SK-N-SH treated with all-trans-retinoic acid at 6 μM for 48 hours (cell line): ENCODE data around the gene DNHD1.
"Not testable (repeated sequence)": the region's sequence is repeated elsewhere in the genome, so short reads cannot be mapped to it uniquely, and the experiment has no call there.

Experiments
- ATAC-seq: fragments of 200-7000 bp; cut with Tn5 transposase; 3 replicates; pipeline ENCODE4 v1.9.1; 2020; ENCODE audit warnings: mild to moderate bottlenecking, moderate library complexity
- ARNTL ChIP-seq: fragments of 450-650 bp; formaldehyde crosslinking; IDR thresholded peaks from 2 replicates; pipeline ENCODE4 v1.5.0; 2020; ENCODE audit warnings: low read depth, mild to moderate bottlenecking, moderate library complexity, borderline replicate concordance
- BACH2 ChIP-seq: fragments of 250-450 bp; sonication (Bioruptor Pico); IDR thresholded peaks from 2 replicates; pipeline ENCODE4 v1.9.0; 2021; ENCODE audit warnings: mild to moderate bottlenecking, borderline replicate concordance
- CREB5 ChIP-seq: fragments of 250-450 bp; sonication (Bioruptor Pico); IDR thresholded peaks from 2 replicates; pipeline ENCODE4 v1.5.1; 2020; ENCODE audit warnings: low read depth, mild to moderate bottlenecking, moderate library complexity
- CSDC2 ChIP-seq: fragments of 250-450 bp; sonication (Bioruptor Pico); IDR thresholded peaks from 2 replicates; pipeline ENCODE4 v1.5.0; 2020; ENCODE audit warnings: mild to moderate bottlenecking, moderate library complexity
- ESRRG ChIP-seq: fragments of 250-450 bp; sonication (Bioruptor Pico); IDR thresholded peaks from 2 replicates; pipeline ENCODE4 v1.6.1; 2021; ENCODE audit warnings: mild to moderate bottlenecking
- ISL1 ChIP-seq: fragments of 250-450 bp; sonication (Bioruptor Pico); IDR thresholded peaks from 2 replicates; pipeline ENCODE4 v2.1.2; 2022; ENCODE audit warnings: mild to moderate bottlenecking, moderate library complexity
- OSR1 ChIP-seq: fragments of 250-450 bp; sonication (Bioruptor Pico); IDR thresholded peaks from 2 replicates; pipeline ENCODE4 v1.8.0; 2022; ENCODE audit warnings: moderate library complexity, mild to moderate bottlenecking, inconsistent platforms
- PPARA ChIP-seq: fragments of 250-450 bp; sonication (Bioruptor Pico); IDR thresholded peaks from 2 replicates; pipeline ENCODE4 v1.5.0; 2020; ENCODE audit warnings: mild to moderate bottlenecking, borderline replicate concordance
- RARB ChIP-seq: fragments of 250-450 bp; sonication (Bioruptor Pico); IDR thresholded peaks from 2 replicates; pipeline ENCODE4 v1.8.0; 2021; ENCODE audit warnings: mild to moderate bottlenecking, moderate library complexity
- SNAI2 ChIP-seq: fragments of 250-450 bp; sonication (Bioruptor Pico); IDR thresholded peaks from 2 replicates; pipeline ENCODE4 v1.5.0; 2020; ENCODE audit warnings: mild to moderate bottlenecking, moderate library complexity
- TCF4 ChIP-seq: fragments of 250-450 bp; sonication (Bioruptor Pico); IDR thresholded peaks from 2 replicates; pipeline ENCODE4 v1.8.0; 2021; ENCODE audit warnings: mild to moderate bottlenecking, moderate library complexity, borderline replicate concordance
- TOX ChIP-seq: fragments of 250-450 bp; sonication (Bioruptor Pico); IDR thresholded peaks from 2 replicates; pipeline ENCODE4 v1.8.0; 2021; ENCODE audit warnings: mild to moderate bottlenecking, moderate library complexity, borderline replicate concordance
- ZC3H10 ChIP-seq: fragments of 250-450 bp; sonication (Bioruptor Pico); IDR thresholded peaks from 2 replicates; pipeline ENCODE4 v1.5.1; 2021; ENCODE audit warnings: mild to moderate bottlenecking, moderate library complexity
- ZFP3 ChIP-seq: fragments of 250-450 bp; sonication (Bioruptor Pico); IDR thresholded peaks from 2 replicates; pipeline ENCODE4 v1.5.0; 2020; ENCODE audit warnings: mild to moderate bottlenecking, moderate library complexity
- ZFP30 ChIP-seq: fragments of 450-650 bp; formaldehyde crosslinking; IDR thresholded peaks from 2 replicates; pipeline ENCODE4 v1.5.0; 2022; ENCODE audit warnings: mild to moderate bottlenecking, moderate library complexity
- ZNF565 ChIP-seq: fragments of 450-650 bp; formaldehyde crosslinking; conservative IDR thresholded peaks from 2 replicates; pipeline ENCODE4 v1.5.0; 2020; ENCODE audit warnings: low read depth, mild to moderate bottlenecking, moderate library complexity
- ZNF70 ChIP-seq: fragments of 450-650 bp; formaldehyde crosslinking; IDR thresholded peaks from 2 replicates; pipeline ENCODE4 v1.5.0; 2020; ENCODE audit warnings: mild to moderate bottlenecking, moderate library complexity
- ZNF8 ChIP-seq: fragments of 450-650 bp; formaldehyde crosslinking; IDR thresholded peaks from 2 replicates; pipeline ENCODE4 v1.5.0; 2020; ENCODE audit warnings: mild to moderate bottlenecking, moderate library complexity
- TF ChIP-seq, protein P1 (sequence below): fragments of 250-450 bp; sonication (Bioruptor Pico); IDR thresholded peaks from 2 replicates; pipeline ENCODE4 v1.5.1; 2021; ENCODE audit warnings: mild to moderate bottlenecking, moderate library complexity

DNHD1 gene

GRCh38 chr11:6520265-6520664 lies 23.2 kb downstream of the DNHD1 start (continued):
- TF ChIP-seq SNAI2 (CRISPR knock-in tag): no peak
- TF ChIP-seq OSR1 (CRISPR knock-in tag): no peak
- no peak for TF ChIP-seq ZNF565 (CRISPR knock-in tag)
- TF ChIP-seq ZFP3 (CRISPR knock-in tag): no peak
- TF ChIP-seq, protein P1, sequence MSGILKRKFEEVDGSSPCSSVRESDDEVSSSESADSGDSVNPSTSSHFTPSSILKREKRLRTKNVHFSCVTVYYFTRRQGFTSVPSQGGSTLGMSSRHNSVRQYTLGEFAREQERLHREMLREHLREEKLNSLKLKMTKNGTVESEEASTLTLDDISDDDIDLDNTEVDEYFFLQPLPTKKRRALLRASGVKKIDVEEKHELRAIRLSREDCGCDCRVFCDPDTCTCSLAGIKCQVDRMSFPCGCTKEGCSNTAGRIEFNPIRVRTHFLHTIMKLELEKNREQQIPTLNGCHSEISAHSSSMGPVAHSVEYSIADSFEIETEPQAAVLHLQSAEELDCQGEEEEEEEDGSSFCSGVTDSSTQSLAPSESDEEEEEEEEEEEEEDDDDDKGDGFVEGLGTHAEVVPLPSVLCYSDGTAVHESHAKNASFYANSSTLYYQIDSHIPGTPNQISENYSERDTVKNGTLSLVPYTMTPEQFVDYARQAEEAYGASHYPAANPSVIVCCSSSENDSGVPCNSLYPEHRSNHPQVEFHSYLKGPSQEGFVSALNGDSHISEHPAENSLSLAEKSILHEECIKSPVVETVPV (CRISPR knock-in tag): no peak
- no peak for TF ChIP-seq BACH2 (CRISPR knock-in tag)

- not testable (repeated sequence) for ATAC-seq
These were observed 24.9 kb downstream of the DNHD1 start for GRCh38 chr11:6521946-6522345.

DNA sequence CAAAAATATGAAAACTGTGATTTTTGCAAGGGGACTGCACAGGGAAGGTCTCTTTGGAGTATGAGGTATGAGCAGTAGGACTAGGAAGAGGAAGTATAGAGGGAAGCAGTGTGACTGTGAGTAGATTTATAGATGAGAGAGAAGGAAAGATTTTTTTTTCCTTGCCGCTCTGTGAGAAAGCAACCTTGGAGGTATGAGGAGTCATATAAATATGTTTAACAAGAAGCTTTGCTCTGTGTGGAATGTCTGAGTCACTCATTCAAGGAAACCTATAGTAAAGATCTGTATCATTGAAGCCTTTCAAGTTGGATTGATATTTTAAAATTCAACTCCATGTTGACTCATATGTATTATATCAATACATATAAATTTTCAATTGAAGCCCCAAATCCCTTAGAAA lies 26.2 kb downstream of the DNHD1 start:
- TF ChIP-seq ZNF70 (CRISPR knock-in tag) (no peak), ISL1 (CRISPR knock-in tag) (no peak), ZFP30 (CRISPR knock-in tag) (no peak), ZNF565 (CRISPR knock-in tag) (no peak), ESRRG (CRISPR knock-in tag) (no peak)
- TF ChIP-seq, all 23 proteins: peak for 0
- peak; percentile 91 for ATAC-seq

DNA sequence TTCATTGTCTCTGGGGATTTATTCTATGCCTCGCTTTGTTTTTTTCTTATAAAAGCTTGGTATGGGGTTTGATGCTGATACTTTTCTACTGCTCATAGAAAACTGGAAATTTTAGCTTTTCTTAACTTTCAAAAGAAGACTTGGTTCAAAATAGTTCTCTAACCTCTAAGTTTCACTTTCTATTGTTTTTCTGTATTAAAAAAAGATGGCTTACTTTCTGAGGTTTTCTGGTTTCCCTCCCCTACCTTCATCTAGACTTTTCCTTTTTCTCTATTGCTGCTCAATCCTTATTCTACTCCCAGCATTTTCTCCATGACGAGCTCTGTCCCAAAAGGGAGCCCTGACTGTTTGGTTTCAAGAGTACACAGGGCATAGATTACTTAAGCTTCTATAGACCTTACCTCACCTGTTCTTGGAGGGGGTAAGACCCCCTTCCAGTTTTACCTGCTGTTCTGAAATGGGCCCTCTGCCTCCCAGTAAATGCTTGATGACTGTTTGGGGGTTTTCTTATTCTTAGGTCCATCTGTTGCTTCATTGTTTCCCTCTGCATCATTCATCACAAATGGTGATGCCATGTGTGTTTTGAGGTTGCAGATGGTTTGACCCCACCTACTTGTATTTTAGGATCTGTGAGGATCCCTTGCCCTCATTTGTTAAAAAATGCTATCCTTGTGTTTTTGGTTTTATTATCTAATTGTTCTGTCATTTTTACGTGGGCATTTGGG lies 29.5 kb downstream of the DNHD1 start:
- no peak for TF ChIP-seq ESRRG (CRISPR knock-in tag)
- no peak for TF ChIP-seq OSR1 (CRISPR knock-in tag)
- TF ChIP-seq PPARA (CRISPR knock-in tag): no peak
- TF ChIP-seq ARNTL (CRISPR knock-in tag): no peak
- no peak for TF ChIP-seq ZNF8 (CRISPR knock-in tag)
- TF ChIP-seq ISL1 (CRISPR knock-in tag): no peak
- TF ChIP-seq ZC3H10 (CRISPR knock-in tag): no peak
- TF ChIP-seq TCF4 (CRISPR knock-in tag): no peak
- no peak for TF ChIP-seq RARB
- no peak for TF ChIP-seq CSDC2 (CRISPR knock-in tag)
- no peak for TF ChIP-seq ZNF70 (CRISPR knock-in tag)
- no peak for TF ChIP-seq BACH2 (CRISPR knock-in tag)
- TF ChIP-seq, protein P1 (CRISPR knock-in tag): no peak
- TF ChIP-seq ZFP3 (CRISPR knock-in tag): no peak
- no peak for ATAC-seq

DNA sequence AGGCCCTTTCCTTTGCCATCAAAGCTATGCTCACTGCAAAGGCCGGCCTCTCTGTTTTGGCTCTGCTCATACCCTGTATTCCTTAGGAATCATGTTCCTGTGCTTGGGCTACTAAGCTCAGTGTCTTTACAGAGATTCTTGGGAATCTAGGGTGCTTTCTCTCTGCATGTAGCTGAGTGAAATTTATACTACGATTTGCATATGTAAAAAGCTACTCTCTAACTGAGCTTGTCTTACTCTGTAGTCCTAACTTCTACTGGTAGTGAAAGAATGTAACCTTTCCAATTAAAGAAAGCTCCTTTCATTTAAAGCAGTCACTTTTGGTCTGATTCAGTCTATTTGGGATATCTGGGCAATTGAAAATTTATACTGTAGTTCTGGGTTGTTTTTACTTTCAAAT lies 32.2 kb downstream of the DNHD1 start:
- TF ChIP-seq BACH2 (CRISPR knock-in tag) (no peak), TOX (CRISPR knock-in tag) (no peak), ZNF565 (CRISPR knock-in tag) (no peak), CREB5 (CRISPR knock-in tag) (no peak), ISL1 (CRISPR knock-in tag) (no peak), ARNTL (CRISPR knock-in tag) (no peak)
- TF ChIP-seq, all 23 proteins: peak for 0
- ATAC-seq: no peak

- ATAC-seq: no peak
These were observed 33.8 kb downstream of the DNHD1 start for GRCh38 chr11:6530848-6531247.

More at GRCh38 chr11:6530848-6531247, 33.8 kb downstream of the DNHD1 start:
- TF ChIP-seq ZNF70 (CRISPR knock-in tag): no peak
- TF ChIP-seq TCF4 (CRISPR knock-in tag): no peak
- no peak for TF ChIP-seq ARNTL (CRISPR knock-in tag)
- TF ChIP-seq SNAI2 (CRISPR knock-in tag): no peak
- no peak for TF ChIP-seq TOX (CRISPR knock-in tag)
